ENCODE data around the gene MINDY4.
A peak's percentile ranks its signal among the peaks of the same experiment; 100 is the strongest.

MINDY4 gene

DNA sequence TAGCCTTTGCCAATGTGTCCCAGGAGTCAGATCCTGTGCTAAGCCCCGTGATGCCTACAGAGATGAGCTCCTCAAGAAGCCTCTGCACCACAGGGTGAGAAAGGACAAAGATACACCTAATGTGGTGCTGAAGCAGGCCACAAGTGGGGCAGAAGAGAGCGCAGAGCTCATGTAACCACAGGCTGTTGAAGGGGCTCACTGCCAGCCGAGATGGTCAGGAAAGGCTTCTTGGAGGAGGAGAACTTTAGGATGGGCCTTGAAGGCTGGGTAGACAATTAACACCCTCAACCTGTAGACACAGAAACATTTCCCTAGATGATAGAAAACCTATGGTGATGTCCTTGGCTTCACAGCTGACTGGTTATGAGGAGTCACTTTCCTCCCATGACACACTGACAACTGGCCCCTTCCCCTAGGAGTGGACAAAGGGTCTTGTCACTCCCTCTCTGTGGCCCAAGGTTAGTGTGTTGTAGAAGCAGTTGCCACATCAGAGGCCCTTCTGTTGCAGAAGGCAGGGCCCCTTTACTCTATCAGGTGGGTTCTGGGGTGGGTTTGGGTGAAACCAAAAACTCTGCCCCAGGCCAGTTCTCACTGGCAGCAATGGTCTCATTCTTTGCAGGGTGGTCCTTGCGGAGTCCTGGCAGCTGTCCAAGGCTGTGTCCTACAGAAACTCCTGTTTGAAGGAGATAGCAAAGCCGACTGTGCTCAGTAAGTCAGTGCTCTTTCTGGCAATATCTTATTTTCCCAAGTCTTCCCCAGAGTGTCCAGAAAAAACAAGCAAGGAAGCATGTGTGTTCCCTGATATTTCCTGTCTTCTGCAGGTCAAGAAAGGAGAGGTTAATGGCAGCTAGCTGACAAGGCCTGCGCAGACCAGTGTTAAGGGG lies 69.2 kb downstream of the MINDY4 start:
- DNase-seq: no peak

DNA sequence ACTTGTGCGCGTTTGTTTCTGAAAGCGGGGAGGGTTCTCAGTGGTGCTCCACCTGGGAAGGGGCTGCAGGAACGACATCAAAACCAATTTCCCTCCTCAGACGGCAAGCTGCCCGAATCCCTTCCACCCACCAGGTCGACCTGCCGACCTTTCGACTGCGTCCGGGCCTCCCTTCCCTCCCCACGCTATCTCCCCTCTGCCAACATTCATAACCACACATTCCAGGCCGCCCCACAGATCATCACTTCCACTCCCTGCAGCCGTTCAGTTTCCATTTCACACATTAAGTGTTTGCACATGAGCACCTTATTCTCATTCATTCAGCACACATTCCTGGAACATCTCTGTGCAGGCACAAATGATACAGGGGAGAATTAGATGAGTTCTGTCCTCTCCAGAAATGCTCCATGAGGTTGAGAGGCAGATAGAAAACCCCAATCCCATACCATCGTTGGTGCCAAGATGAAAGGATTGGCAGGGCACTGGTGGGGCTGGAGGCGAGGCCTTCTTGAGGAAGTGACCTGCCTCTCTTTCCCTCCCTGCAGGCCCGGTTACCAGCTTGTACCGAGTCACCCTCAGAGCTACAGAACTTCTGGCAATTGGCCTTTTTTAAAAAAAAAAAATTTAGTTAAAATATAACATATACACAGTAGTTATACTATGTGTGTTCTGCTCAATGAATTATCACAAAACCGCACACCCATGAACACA lies 70.0 kb downstream of the MINDY4 start:
- no peak for DNase-seq

- DNase-seq: no peak
These were observed 70.8 kb downstream of the MINDY4 start for GRCh38 chr7:30841801-30842541.

DNA sequence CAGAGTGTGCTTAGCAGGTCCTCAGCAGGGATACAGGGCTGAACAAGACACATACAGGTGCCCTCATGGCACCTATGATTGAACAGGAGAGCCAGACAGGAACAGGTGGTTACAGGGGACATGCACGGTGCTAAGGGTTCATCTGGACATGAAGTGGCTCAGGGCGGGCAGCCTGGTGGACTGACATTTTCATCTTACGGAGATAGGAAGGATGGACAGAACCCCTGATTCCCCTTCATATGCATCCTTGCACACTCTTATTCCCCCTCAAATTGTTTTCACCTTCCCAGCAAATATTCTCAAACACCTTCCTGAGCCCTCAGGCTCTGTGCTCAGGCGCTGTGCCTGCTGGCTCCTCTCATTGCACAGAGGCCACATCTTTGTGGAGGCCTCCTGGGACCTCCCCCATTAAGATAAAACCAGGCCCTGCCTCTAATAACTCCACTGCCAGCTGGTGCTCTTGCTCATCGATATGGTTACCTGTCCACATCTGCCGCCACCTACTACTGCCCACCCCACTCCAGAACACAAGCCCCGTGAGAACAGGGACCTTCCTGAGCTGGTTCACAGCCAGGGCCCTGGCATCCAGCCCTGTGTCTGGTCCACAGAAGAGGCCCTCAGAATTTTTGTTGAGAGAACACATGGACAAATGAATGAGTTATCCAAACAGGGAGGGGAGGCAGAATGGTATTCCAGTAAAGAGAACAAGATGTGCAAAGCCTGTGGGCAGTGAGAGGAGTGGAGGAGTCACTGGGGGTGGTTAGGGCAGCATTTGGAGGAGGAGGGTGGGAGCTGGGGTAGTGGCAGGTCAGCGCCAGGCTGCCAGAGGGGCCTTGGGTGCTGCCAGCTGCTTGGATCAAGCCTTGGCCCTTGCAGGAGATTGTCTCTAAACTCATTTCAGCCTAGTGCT lies 71.6 kb downstream of the MINDY4 start:
- peak; percentile 75 for DNase-seq

GRCh38 chr7:30843741-30844482 lies 72.7 kb downstream of the MINDY4 start:
- no peak for DNase-seq

DNA sequence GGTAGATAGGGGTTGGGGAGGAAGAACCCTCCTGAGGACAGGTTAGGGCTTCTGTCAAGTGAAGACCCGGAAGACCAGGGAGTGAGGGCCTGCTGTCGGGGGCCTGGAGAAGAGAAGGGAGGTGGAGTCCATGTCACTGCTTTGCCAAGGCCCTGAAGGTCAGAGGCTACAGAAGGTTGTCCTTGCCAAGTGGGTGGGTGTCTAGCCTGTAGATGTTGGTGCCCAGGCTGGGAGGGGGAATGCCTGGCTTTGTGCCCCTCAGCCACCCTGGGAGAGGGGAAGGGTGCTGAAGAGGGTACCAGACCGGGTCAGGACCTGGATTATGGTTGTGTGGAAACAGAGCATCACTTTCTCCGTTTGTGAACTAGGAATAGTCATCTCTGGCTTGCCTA lies 73.3 kb downstream of the MINDY4 start:
- DNase-seq: no peak

DNA sequence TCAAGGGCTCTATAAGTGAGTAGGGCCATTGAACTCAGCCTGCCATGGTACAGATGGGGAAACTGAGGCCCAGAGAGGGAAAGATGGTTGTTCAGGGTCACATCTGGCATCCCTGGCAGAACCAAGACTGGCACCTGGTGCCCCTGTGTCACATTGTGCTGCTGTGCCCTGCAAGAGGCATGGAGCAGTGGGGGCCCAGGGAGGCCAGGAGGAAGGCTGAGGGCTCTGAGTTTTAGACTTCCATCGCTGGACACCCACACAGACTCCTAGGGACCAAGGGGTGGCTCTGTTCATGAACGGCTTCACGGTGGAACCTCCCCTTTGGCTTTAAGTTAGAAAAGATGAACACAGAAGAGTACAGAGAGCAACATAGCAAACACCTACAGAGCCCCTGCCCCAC lies 73.7 kb downstream of the MINDY4 start:
- DNase-seq: no peak

DNA sequence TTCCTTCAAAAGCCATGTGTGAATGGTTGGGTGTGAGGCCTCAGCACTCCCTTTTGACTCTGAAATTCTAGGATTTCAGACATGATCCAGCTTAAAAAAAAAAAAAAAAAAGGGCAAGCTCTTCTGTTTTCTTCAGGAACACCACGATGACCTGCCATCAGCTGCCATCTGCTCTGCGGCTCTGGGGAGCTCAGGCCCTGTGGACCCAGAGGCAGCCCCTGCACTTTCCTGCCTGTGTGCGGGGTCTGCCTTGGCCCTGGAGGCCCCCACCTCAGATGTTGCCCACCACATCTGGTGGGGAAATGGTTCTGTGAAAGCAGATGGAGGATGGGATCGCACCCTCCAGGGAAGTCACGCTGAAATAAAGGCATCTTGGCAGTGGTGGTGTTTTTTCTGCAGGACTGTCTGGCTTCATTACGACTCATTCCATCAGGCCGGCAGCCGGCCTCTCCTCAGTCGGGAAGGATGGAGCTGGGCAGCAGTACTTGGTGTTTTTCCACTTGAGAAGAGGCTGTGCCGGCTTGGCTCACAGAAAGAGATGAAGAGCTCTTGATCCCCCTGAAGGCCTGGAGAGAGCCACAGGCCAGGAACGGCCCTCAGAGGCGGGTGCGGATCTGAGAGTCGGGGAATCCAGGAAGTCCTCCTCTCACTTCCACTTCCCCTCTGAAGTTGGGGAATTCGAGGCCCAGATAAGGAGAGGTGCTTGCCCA lies 74.4 kb downstream of the MINDY4 start:
- no peak for DNase-seq

GRCh38 chr7:30846378-30846777 lies 75.2 kb downstream of the MINDY4 start:
- DNase-seq: peak; percentile 12

DNA sequence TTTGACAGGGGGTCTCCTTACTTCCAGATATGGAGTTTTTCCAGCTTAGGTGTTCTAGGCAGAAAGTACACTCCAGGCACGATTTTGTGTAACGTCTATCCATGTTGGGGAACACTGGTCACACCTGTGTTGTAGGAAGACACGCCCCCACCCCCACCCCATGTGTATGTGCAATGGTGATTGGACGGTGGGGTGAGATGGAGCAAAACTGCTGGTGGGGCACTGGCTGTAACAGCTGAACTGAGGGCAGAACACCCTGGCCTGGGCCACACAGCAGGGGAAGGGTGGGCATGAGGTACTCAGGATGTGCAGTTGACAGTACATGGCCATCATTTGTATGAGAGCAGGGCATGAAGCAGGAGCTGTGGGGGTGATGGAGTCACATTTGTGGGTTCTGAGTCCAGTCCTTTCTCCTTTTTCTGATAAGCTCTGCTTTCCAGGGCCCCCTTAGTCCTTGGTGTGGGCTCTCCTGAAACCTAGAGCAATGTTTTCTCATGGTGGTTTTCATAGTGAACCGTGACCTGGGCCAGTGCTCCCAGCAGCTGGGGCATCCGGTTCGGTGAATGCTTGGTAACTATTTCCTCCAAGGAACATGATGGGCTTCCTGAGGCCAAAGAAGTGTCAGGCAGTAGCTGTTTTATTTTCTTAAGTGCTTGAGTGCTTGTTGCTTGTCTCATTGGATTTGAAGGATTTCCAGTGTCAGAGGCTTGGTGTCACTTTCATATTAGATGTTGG lies 77.1 kb downstream of the MINDY4 start:
- no peak for DNase-seq

DNA sequence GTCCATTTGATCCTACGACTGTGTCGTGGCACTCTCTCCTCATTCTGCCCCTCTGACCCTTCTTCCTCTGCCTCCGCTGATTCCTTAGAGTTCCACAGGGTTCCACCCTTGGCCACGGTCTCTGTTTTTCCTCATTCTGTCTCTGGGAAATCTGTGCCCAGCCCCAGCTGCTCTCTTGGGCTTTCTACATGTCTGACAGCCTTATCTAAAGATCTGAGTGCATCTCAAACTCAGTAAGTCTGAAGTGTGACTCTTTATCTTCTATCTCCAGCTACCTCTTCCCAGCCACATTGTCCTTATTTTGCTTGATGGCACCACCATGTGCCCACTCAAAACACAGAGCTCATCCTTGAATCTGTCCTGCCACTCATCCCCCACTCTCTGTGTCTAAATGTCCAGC lies 78.3 kb downstream of the MINDY4 start:
- no peak for DNase-seq

DNA sequence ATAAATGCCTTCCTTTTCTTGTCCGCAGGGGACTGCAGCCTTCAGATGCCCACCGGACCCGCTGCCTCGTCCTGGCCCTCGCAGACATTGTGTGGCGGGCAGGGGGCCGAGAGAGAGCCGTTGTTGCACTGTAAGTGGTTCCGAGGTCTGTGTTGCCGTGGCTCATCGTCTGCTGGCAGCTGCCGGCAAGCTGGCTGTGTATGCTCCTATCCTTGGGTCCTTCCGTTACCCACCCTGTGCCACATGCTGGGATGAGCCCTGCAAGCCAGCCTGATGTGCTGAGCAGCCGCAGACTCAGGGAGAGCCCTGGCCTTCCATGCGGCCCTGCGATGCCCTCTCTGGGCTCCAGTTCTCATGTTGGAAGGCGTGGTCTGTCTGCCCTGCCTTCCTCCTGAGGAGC lies 79.2 kb downstream of the MINDY4 start:
- DNase-seq: no peak

DNA sequence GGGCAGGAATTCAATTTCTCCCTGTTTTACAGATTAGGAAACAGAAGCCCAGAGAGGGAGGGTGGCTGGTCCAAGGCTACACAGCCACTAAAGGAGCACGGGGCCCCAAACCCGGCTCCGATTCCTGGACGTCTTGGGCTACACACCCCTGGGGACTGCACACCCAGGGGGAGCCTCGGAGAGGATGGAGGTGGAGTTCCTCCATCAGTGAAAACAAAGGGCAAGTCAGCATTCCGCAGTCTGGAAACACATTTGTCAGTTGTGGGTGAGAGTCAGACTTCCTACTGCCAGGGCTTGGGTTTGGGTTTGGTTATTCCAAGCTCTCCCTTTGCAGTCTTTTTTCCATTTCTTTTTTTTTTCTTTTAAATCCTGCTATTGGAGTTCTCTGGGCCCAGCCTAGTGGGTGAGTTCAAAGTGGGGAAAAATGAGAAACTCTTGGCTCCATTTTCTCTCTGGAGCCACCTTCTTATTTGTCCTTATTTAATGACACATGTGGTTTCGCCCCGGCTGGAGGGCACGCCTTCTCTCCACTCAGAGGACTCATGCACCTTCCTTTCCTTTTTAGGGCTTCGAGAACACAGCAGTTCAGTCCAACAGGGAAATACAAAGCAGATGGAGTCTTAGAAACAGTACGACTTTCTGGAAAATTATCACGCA lies 80.6 kb downstream of the MINDY4 start:
- no peak for DNase-seq

- no peak for DNase-seq
These were observed 81.1 kb downstream of the MINDY4 start for GRCh38 chr7:30852308-30852684.

DNA sequence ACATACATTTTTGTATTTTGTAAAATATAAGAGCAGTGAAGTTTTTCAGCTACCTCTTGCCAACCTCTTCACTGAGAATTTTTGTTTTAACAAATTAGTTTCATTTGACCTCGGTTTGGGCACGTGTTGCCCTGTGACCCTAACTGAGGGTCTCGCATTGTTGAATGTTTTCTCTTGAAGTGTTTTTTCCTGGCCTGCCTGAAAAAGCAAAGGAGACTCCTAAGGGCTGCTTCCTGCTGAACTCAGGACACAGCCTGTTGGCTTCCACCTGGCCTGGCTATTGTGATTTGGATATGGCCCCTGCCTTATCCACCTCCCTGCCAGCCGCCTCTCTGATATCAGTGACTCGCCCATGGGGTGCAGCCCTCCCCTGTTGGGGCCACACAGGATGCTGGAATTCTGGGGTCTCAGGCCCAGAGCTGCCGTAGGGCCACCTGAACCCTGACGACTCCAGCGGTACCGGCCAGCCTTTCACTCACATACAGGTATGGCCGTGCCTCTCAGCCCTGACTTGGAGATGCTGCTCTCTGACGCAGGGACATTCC lies 81.6 kb downstream of the MINDY4 start:
- DNase-seq: no peak

GRCh38 chr7:30853576-30853975 lies 82.4 kb downstream of the MINDY4 start:
- DNase-seq: no peak

GRCh38 chr7:30855936-30856335 lies 84.7 kb downstream of the MINDY4 start:
- no peak for DNase-seq

GRCh38 chr7:30858576-30858975 lies 87.4 kb downstream of the MINDY4 start:
- DNase-seq: no peak

GRCh38 chr7:30859202-30859939 lies 88.2 kb downstream of the MINDY4 start:
- no peak for DNase-seq
